Activated CD8-positive, alpha-beta memory T cell treated with anti-CD3 and anti-CD28 coated beads, Interleukin-2, amount 50 U/mL, for 48 hours (primary cell): ENCODE results near the gene ITCH.
A peak's percentile ranks its signal among the peaks of the same experiment; 100 is the strongest.

Experiments
- DNase-seq: peaks from one replicate; pipeline ENCODE4 v3.0.0-alpha.2; 2020

ITCH gene

GRCh38 chr20:34514897-34515483 lies 151.9 kb downstream of the ITCH start:
- DNase-seq, result peak; percentile 57

- DNase-seq, result peak; percentile 83
Measured at GRCh38 chr20:34515484-34516246, 152.6 kb downstream of the ITCH start.

GRCh38 chr20:34516247-34517113 lies 153.4 kb downstream of the ITCH start, which contains the start of gene DYNLRB1:
Gene DYNLRB1 (plus strand): TSS chr20:34516422. CDS start chr20:34516459, 37 bp downstream.
- DNase-seq, result peak; percentile 98

- no peak for DNase-seq
Measured at GRCh38 chr20:34517114-34517505, 154.0 kb downstream of the ITCH start.

GRCh38 chr20:34518863-34519262 lies 155.8 kb downstream of the ITCH start:
- peak; percentile 32 for DNase-seq

- DNase-seq, result peak; percentile 35
Measured at GRCh38 chr20:34519841-34520240, 156.8 kb downstream of the ITCH start.

- peak; percentile 72 for DNase-seq
Measured at GRCh38 chr20:34522969-34523871, 160.1 kb downstream of the ITCH start.

- no peak for DNase-seq
Measured at GRCh38 chr20:34524426-34524825, 161.4 kb downstream of the ITCH start.

GRCh38 chr20:34525342-34525708 lies 162.3 kb downstream of the ITCH start:
- DNase-seq, result no peak

- peak; percentile 40 for DNase-seq
Measured at GRCh38 chr20:34525709-34526416, 162.8 kb downstream of the ITCH start.

- no peak for DNase-seq
Measured at GRCh38 chr20:34526466-34526865, 163.4 kb downstream of the ITCH start.

- DNase-seq, result peak; percentile 26
Measured at GRCh38 chr20:34527016-34527415, 163.9 kb downstream of the ITCH start.

- DNase-seq, result no peak
Measured at GRCh38 chr20:34528921-34529297, 165.8 kb downstream of the ITCH start.

GRCh38 chr20:34529742-34530141 lies 166.7 kb downstream of the ITCH start:
- DNase-seq, result no peak

GRCh38 chr20:34530342-34530741 lies 167.3 kb downstream of the ITCH start:
- DNase-seq, result no peak

GRCh38 chr20:34531608-34532265 lies 168.7 kb downstream of the ITCH start:
- DNase-seq, result no peak

- DNase-seq, result no peak
Measured at GRCh38 chr20:34532320-34532719, 169.2 kb downstream of the ITCH start.

- no peak for DNase-seq
Measured at GRCh38 chr20:34532756-34533155, 169.7 kb downstream of the ITCH start.

GRCh38 chr20:34534391-34535165 lies 171.5 kb downstream of the ITCH start:
- no peak for DNase-seq

GRCh38 chr20:34535301-34535840 lies 172.3 kb downstream of the ITCH start:
- no peak for DNase-seq
